Hepatocyte (in vitro differentiated cells): ENCODE data around the gene NFIL3. TPM values are rescaled to one million over a fixed set of nuclear protein-coding genes. Genes with fewer than 3 reads are reported as not detected.

Source experiments
- DNase-seq: peaks from one replicate; pipeline ENCODE4 v3.0.0-alpha.2; 2016; ENCODE audit warnings: low spot score
- H2AFZ ChIP-seq: fragments of 200-600 bp; sonication (generic); 2 replicates; pipeline ENCODE4 v1.6.0; 2016; ENCODE audit warnings: antibody characterized with exemption, mild to moderate bottlenecking
- H3K27ac ChIP-seq: fragments of 200-600 bp; sonication (generic); 2 replicates; pipeline ENCODE4 v1.5.1; 2016; ENCODE audit warnings: mild to moderate bottlenecking
- H3K27me3 ChIP-seq: fragments of 200-600 bp; sonication (generic); 2 replicates; pipeline ENCODE4 v1.6.1; 2016
- H3K36me3 ChIP-seq: fragments of 200-600 bp; sonication (generic); replicated peaks from 2 replicates; pipeline ENCODE4 v1.5.1; 2016; ENCODE audit warnings: low read depth; ENCODE audit not compliant: insufficient read depth
- H3K4me1 ChIP-seq: fragments of 200-600 bp; sonication (generic); 2 replicates; pipeline ENCODE4 v1.5.1; 2016; ENCODE audit warnings: mild to moderate bottlenecking, moderate library complexity; ENCODE audit not compliant: insufficient read depth
- H3K4me2 ChIP-seq: fragments of 200-600 bp; sonication (generic); 2 replicates; pipeline ENCODE4 v1.6.0; 2016
- H3K4me3 ChIP-seq: fragments of 200-600 bp; sonication (generic); 2 replicates; pipeline ENCODE4 v1.5.1; 2016; ENCODE audit warnings: mild to moderate bottlenecking
- H3K79me2 ChIP-seq: fragments of 200-600 bp; sonication (generic); 2 replicates; pipeline ENCODE4 v1.6.0; 2017; ENCODE audit warnings: mild to moderate bottlenecking
- H3K9me2 ChIP-seq: fragments of 200-600 bp; sonication (generic); replicated peaks from 2 replicates; pipeline ENCODE4 v1.6.0; 2017; ENCODE audit warnings: mild to moderate bottlenecking; ENCODE audit not compliant: insufficient read depth
- H3K9me3 ChIP-seq: fragments of 200-600 bp; sonication (generic); 2 replicates; pipeline ENCODE4 v1.5.1; 2016; ENCODE audit warnings: low read depth, mild to moderate bottlenecking
- H4K20me1 ChIP-seq: fragments of 200-600 bp; sonication (generic); 2 replicates; pipeline ENCODE4 v1.6.0; 2016; ENCODE audit warnings: mild to moderate bottlenecking; ENCODE audit not compliant: insufficient read depth, poor library complexity, severe bottlenecking
- EZH2 ChIP-seq: fragments of 200-600 bp; sonication (generic); IDR thresholded peaks from 2 replicates; pipeline ENCODE4 v1.6.1; 2016; ENCODE audit warnings: antibody characterized with exemption, mild to moderate bottlenecking, borderline replicate concordance
- EZH2phosphoT487 ChIP-seq: fragments of 200-600 bp; sonication (generic); IDR thresholded peaks from one replicate; pipeline ENCODE4 v1.6.1; 2018; ENCODE audit warnings: antibody characterized with exemption, mild to moderate bottlenecking, low read depth, moderate library complexity; ENCODE audit not compliant: unreplicated experiment, severe bottlenecking
- WGBS: methylation state at CpG from one replicate; pipeline ENCODE4 v1.1.6; 2016; ENCODE audit warnings: low lambda C conversion rate; ENCODE audit errors: missing lambda C conversion rate; 5-methylcytosine and 5-hydroxymethylcytosine counted together
- polyA plus RNA-seq: library from polyadenylated mRNA; unstranded; fragments of >200 nt; fragmentation: Nextera tagmentation; extraction: Ambion mirVana; gene quantifications from 2 replicates; pipeline ENCODE4 v1.2.1, GENCODE V29; 2016
- total RNA-seq: library from RNA; depleted of rRNA; stranded (reverse); fragments of >200 nt; gene quantifications from 2 replicates; pipeline ENCODE4 v1.2.3, GENCODE V29; 2014
- TF ChIP-seq, protein P1 (sequence below): fragments of 200-600 bp; sonication (generic); IDR thresholded peaks from 2 replicates; pipeline ENCODE4 v1.5.1; 2016; ENCODE audit warnings: antibody characterized with exemption, mild to moderate bottlenecking; ENCODE audit not compliant: poor library complexity

Gene NFIL3
- total and polyA plus RNA-seq, 2 experiments from 2014 or later, result 69.6 to 99.6 TPM

DNA sequence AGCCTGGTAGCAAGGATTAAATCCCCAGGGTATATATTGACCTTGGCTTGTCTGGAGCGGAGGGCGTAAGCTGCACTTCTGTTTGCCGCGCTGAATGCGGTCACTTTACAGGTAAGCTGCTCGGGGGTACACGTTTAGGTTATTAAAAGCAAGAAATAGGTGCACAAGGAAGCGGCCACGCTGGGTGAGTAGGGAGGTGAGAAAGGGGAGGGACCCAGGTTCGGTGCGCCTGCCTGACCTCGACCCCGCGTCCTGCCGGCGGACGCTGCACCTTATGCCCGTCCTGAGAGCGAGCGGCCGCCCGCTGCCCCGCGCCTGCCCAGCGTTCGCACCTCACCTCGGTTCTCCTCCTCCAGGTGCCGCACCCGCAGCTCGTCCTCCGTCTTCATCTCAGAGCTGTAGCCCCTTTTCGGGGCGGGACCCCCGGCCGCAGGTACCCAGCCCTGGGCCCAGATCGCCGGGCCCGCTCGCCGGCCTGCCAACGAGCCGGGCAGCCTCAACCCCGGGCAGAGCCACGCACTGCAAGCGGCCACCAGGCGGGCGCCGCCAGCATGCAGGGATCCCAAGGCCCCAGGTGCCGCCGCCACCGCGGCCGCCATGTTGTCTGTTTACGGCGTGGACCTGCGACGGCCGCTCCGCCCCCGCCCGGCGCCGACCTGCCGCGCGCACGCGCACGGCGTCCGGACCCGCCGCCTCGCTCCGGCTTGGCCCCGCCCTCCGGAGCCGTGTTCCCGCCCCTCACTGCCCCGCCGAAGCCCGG lies 62.2 kb downstream of the NFIL3 start, which contains the start of gene AUH:
TSS of gene AUH (minus strand) at position 628 of the 760 bp plus-strand sequence. CDS start at position 599, 29 bp downstream.
- no peaks in the 10 kb centered on the region for H4K20me1 ChIP-seq
- H3K4me1 ChIP-seq, result peaks cover 13% of the 10 kb centered on the region
- H3K9me2 ChIP-seq, result no peaks in the 10 kb centered on the region
- peak within 1 kb of the TSS; percentile 92 for H2AFZ ChIP-seq
- H3K9me3 ChIP-seq, result no peaks in the 10 kb centered on the region
- peak; percentile 95 for DNase-seq
- H3K4me3 ChIP-seq, result peak within 1 kb of the TSS; percentile 89
- peaks cover 45% of the 10 kb centered on the region for H3K79me2 ChIP-seq
- TF ChIP-seq, protein P1, sequence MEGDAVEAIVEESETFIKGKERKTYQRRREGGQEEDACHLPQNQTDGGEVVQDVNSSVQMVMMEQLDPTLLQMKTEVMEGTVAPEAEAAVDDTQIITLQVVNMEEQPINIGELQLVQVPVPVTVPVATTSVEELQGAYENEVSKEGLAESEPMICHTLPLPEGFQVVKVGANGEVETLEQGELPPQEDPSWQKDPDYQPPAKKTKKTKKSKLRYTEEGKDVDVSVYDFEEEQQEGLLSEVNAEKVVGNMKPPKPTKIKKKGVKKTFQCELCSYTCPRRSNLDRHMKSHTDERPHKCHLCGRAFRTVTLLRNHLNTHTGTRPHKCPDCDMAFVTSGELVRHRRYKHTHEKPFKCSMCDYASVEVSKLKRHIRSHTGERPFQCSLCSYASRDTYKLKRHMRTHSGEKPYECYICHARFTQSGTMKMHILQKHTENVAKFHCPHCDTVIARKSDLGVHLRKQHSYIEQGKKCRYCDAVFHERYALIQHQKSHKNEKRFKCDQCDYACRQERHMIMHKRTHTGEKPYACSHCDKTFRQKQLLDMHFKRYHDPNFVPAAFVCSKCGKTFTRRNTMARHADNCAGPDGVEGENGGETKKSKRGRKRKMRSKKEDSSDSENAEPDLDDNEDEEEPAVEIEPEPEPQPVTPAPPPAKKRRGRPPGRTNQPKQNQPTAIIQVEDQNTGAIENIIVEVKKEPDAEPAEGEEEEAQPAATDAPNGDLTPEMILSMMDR, result no peak
- TF ChIP-seq EZH2, result no peak
- no peak for TF ChIP-seq EZH2phosphoT487
- no peaks in the 10 kb centered on the region for H3K36me3 ChIP-seq
- H3K4me2 ChIP-seq, result peak within 1 kb of the TSS; percentile 84
- 1% methylated on average over 68 of the region's 82 CpGs for WGBS
- H3K27ac ChIP-seq, result peak within 1 kb of the TSS; percentile 90
- H3K27me3 ChIP-seq, result no peaks in the 10 kb centered on the region

DNA sequence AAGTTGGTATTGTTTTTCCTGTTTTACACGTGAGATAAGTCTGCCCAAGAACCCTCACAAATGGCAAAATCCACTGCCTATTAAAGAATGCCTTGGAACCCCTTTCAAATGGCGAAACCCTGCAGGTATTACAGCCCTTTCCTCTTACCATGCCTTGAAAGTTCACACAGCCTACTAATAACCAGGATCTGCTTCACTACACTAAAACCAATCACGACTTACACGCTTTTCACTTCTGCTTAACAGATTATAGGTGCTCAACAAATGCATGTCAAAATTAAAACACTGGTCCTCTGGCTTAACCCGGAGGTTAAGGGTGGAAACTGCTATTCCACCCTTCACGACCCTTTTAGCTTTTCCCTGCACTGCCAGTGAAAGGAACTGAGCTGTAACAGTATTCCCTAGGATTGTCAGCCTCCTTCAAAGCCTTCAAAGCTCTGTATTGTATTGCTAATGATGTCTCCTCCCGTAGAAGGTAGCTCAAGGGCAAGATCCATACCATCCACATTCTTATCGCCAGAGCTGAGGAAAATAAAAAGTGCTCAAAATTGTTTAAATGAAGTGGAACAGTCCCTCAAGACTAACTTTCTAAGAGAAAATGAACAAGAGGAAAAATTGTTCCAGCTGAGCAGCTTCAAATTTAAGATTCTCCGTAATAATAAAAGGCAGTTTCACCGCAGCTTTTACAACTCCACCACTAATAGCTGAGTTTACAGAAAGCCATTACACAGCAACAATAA lies 62.9 kb downstream of the NFIL3 start:
- TF ChIP-seq, protein P1, result no peak
- no peak for TF ChIP-seq EZH2
- no peak for TF ChIP-seq EZH2phosphoT487
- Histone ChIP-seq H3K9me2 (no peaks in the 10 kb centered on the region), H3K4me3 (peak overlapping the region; percentile 89), H2AFZ (peak overlapping the region; percentile 58), H3K4me2 (peak overlapping the region; percentile 84), H3K9me3 (no peaks in the 10 kb centered on the region), H3K27ac (peak overlapping the region; percentile 90), H3K27me3 (no peaks in the 10 kb centered on the region), H4K20me1 (no peaks in the 10 kb centered on the region), H3K36me3 (no peaks in the 10 kb centered on the region), H3K4me1 (peaks cover 13% of the 10 kb centered on the region), H3K79me2 (peaks cover 52% of the 10 kb centered on the region)
- DNase-seq, result peak; percentile 12
- 13% methylated on average over 10 of the region's 10 CpGs for WGBS

DNA sequence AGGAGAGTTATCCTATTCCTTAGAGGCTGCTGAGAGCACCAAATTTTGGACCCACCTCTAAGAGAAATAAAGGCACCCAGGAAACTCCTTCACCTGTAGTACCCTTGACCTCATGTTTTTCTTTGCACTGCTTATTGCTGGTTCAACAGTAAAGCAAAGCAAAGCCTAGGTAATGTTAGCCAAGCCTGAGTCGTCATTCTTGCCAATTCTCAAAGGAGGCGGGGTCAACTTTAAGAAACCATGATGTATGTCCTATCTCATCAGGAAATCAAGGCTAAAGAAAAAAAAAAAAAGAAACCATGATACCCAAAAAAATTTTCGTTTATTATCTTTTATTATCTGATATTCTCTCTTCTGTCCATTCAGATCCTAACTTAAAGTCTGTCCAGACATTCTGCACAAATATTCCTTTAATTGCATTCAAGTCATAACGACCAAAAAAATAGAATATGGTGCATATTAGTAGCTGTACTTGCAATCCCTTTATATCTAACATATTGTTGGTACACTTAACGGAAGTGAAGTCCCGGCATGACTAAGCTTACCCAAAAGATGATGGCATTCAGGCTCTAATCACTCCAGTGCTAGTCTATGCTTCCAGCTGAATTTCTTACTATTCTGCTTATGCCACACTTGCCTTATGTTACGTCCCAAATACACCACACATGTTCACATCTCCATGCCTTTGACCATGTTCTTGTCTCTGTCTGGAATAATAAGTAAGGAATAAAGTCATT lies 63.7 kb downstream of the NFIL3 start:
- no peak overlapping the region for H2AFZ ChIP-seq
- no peaks in the 10 kb centered on the region for H3K27me3 ChIP-seq
- no peaks in the 10 kb centered on the region for H4K20me1 ChIP-seq
- DNase-seq, result no peak
- no peaks in the 10 kb centered on the region for H3K36me3 ChIP-seq
- peaks cover 58% of the 10 kb centered on the region for H3K79me2 ChIP-seq
- peak overlapping the region; percentile 90 for H3K27ac ChIP-seq
- H3K9me2 ChIP-seq, result no peaks in the 10 kb centered on the region
- TF ChIP-seq EZH2, result no peak
- TF ChIP-seq, protein P1, result no peak
- no peak for TF ChIP-seq EZH2phosphoT487
- 78% methylated on average over 7 of the region's 7 CpGs for WGBS
- H3K9me3 ChIP-seq, result no peaks in the 10 kb centered on the region
- peak overlapping the region; percentile 84 for H3K4me2 ChIP-seq
- H3K4me1 ChIP-seq, result peaks cover 13% of the 10 kb centered on the region
- no peak overlapping the region for H3K4me3 ChIP-seq
